Measurements from ENCODE around the gene ZIC1.

The ZIC1 gene

DNA sequence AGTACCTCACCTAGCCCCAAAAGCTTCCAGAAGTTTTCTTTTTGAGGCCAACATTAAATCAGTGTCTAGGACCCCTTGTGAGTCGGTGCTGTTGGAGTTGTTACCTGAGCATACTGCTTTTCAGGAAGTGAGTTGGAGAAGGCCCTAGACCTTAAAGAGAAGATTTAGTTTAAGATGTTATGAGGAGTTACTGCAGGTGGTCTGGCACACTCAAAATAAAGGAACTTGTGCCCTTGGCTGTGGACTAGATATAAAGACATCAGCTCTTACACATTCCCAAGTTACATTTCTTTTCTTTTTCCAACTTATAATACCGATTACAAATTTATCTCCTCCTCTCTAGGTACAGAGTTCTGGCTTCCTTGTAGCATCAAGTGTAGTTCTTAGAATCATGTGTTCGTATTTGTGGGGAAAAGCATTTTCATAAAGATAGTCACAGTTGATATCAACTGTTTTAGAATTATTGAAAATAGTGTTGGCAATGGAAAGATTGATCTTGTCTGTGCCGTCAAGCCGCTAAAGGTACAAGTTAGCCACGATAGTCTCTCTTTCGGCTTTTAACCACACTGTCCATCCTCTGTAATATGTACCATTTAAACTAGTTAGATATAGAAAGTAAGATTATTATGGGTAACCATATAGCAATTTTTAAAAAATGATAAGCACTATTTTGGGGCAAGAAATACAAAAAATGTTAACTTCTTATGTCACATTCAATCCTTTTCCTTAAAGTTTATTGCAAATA, 8.6 kb downstream of the ZIC1 start:
- no peak overlapping the region for H3K4me3 ChIP-seq (ENCODE audit: low read depth, low read length)
- TF ChIP-seq, protein P1, sequence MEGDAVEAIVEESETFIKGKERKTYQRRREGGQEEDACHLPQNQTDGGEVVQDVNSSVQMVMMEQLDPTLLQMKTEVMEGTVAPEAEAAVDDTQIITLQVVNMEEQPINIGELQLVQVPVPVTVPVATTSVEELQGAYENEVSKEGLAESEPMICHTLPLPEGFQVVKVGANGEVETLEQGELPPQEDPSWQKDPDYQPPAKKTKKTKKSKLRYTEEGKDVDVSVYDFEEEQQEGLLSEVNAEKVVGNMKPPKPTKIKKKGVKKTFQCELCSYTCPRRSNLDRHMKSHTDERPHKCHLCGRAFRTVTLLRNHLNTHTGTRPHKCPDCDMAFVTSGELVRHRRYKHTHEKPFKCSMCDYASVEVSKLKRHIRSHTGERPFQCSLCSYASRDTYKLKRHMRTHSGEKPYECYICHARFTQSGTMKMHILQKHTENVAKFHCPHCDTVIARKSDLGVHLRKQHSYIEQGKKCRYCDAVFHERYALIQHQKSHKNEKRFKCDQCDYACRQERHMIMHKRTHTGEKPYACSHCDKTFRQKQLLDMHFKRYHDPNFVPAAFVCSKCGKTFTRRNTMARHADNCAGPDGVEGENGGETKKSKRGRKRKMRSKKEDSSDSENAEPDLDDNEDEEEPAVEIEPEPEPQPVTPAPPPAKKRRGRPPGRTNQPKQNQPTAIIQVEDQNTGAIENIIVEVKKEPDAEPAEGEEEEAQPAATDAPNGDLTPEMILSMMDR (IDR thresholded peaks at IDR 0.05; ENCODE audit: low read depth, low read length): no peak
- TF ChIP-seq, protein P2, sequence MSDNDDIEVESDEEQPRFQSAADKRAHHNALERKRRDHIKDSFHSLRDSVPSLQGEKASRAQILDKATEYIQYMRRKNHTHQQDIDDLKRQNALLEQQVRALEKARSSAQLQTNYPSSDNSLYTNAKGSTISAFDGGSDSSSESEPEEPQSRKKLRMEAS (IDR thresholded peaks at IDR 0.05; ENCODE audit: low read depth, low read length): no peak
- TF ChIP-seq MYC (IDR thresholded peaks at IDR 0.05; ENCODE audit: low read depth, low read length) (no peak), POLR2A (IDR thresholded peaks at IDR 0.05; ENCODE audit: extremely low read depth, insufficient read length) (no peak)
- DNase-seq (ENCODE audit: low read depth): no peak

DNA sequence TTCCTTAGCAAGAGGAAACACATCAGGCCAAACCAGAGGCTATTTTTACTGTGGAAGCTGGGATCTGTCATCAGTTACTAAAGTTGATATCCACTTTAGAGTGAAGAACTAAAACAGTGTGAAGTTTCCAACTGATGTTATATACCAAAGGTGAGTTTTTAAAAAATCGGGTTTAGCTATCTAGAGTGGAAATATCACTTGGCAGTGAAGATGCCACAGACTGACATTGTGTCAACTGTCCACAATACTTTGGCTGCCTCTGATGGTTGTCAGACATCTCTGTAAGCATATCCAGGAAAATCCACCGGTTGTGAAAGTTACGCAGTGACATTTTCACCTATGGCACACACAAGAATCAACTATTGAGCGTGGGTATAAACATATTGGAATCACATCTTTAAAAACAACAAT, 9.2 kb downstream of the ZIC1 start:
- no peak for DNase-seq (ENCODE audit: low read depth)
- TF ChIP-seq, protein P1 (IDR thresholded peaks at IDR 0.05; ENCODE audit: low read depth, low read length): no peak
- no peak for TF ChIP-seq POLR2A (IDR thresholded peaks at IDR 0.05; ENCODE audit: extremely low read depth, insufficient read length)
- TF ChIP-seq, protein P2 (IDR thresholded peaks at IDR 0.05; ENCODE audit: low read depth, low read length): no peak
- no peak overlapping the region for H3K4me3 ChIP-seq (ENCODE audit: low read depth, low read length)

DNA sequence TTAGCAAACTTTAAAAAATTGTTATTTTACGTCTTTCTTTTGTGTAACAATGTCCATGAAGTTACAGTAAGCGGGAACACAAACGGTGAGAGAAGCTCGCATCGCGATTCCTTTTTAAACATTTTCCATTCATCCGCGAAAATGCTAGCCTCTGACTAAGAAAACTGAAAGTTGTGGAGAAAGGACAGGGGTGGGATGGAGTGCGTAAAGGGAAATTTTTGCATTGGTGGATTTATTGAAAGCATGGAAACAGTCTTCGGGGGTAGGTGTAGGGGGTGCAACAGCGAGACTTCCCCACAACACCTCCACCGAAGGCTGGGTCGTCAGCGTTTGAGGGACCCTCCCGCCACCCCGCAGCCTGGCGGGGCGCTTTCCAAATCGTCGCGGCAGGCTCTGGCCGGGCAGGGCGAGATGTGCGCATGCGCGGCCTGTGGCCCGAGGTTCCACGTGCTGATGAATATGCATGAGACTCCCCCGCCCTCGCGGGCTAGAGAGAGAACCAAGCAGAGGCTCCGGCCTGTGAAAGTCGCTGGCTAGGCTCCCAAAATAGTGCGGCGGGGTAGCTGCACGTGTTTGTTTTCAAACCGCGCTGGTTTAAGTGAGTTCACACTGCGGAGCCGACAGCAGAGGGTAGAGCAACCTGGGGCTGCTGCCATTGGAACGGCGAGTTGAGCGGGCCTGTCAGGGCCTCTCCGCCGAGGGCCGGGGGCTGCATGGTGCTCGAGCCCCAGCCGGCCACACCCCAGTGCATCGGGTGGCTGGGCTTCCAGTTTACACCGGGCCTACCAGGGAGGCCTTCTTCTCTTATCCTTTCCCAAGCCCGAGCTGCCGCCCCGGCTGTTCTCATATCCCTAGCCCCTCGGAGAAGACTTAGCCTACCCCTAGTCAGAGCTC, 9.9 kb downstream of the ZIC1 start:
- H3K4me3 ChIP-seq (ENCODE audit: low read depth, low read length): no peak overlapping the region
- TF ChIP-seq POLR2A (IDR thresholded peaks at IDR 0.05; ENCODE audit: extremely low read depth, insufficient read length): no peak
- TF ChIP-seq, protein P1 (IDR thresholded peaks at IDR 0.05; ENCODE audit: low read depth, low read length): no peak
- no peak for TF ChIP-seq MYC (IDR thresholded peaks at IDR 0.05; ENCODE audit: low read depth, low read length)
- TF ChIP-seq, protein P2 (IDR thresholded peaks at IDR 0.05; ENCODE audit: low read depth, low read length): no peak
- DNase-seq (ENCODE audit: low read depth): no peak

DNA sequence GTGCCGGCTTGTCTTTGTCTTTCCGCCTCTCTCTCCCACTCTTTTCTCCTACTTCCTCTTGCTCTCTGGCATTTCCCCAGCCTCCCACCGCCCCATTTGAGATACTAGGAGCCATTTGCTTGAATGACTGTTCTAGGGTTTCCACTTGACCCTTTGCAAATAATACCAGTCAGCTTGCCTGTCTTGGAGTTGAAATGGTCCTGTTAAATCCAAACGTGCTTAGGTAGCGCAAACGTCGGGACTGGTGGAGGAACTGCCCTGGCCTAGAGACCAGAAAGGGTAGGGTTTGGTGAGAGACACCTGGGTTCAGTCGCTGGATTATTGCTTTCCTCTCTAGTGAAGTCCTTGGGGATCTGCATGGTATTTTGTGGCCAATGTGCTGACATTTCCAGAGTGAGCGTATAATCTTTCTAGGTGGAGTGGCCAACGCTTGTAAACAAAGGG, 10.6 kb downstream of the ZIC1 start:
- no peak overlapping the region for H3K4me3 ChIP-seq (ENCODE audit: low read depth, low read length)
- TF ChIP-seq, protein P2 (IDR thresholded peaks at IDR 0.05; ENCODE audit: low read depth, low read length): no peak
- TF ChIP-seq POLR2A (IDR thresholded peaks at IDR 0.05; ENCODE audit: extremely low read depth, insufficient read length) (no peak), MYC (IDR thresholded peaks at IDR 0.05; ENCODE audit: low read depth, low read length) (no peak)
- TF ChIP-seq, protein P1 (IDR thresholded peaks at IDR 0.05; ENCODE audit: low read depth, low read length): no peak
- no peak for DNase-seq (ENCODE audit: low read depth)

DNA sequence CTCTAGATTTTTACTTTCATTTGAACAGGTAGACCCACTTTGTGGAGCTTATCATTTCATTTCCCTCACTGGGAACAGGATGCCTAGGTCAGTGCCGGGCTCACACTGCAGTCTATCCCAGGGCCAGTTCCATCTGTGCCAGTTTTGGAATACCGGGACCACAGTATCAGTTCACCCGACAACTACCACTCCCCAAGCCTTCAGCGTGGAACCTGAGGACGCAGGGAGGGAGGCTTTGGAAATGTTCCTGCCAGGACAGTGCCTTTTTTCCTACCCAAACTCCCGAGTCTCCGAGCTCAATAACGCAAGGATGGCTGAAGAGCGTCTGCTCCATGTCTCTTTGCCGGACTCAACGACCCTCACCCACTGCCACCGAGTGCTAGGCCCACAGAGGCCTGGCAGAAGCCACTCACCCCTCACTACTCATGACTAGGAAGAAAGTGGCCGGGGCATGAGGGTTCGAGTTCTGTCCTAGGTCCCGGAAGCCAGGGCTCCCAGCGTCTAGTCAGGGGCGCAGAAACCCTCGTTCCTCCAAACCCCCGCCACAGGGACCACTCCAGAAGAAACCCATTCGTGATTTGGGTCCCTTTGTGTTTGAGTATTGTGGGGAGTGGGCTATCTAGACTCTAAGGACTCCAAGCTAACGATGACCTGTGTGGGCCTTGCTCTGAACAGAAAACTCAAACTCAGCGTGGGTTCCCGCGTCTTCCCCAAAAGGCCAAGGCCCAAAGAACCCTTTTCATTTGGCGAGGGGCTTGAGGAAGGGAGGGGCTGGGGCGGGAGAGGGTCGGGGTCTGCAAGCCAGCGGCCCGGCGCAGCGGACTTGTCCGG, 11.4 kb downstream of the ZIC1 start:
- TF ChIP-seq, protein P1 (IDR thresholded peaks at IDR 0.05; ENCODE audit: low read depth, low read length): no peak
- TF ChIP-seq, protein P2 (IDR thresholded peaks at IDR 0.05; ENCODE audit: low read depth, low read length): no peak
- TF ChIP-seq MYC (IDR thresholded peaks at IDR 0.05; ENCODE audit: low read depth, low read length) (no peak), POLR2A (IDR thresholded peaks at IDR 0.05; ENCODE audit: extremely low read depth, insufficient read length) (no peak)
- no peak for DNase-seq (ENCODE audit: low read depth)
- H3K4me3 ChIP-seq (ENCODE audit: low read depth, low read length): no peak overlapping the region
